NK-92 treated with Interleukin-12 subunit alpha and Interleukin-12 subunit beta, amount 100 ng/mL, for 24 hours (cell line): Measurements from ENCODE around the gene SLC38A8.

Experiments
- DNase-seq: peaks from one replicate; lab custom pipeline; 2025; lab: John Stamatoyannopoulos, UW

Gene SLC38A8

GRCh38 chr16:84048871-84049270 is 6.3 kb upstream of the SLC38A8 start:
- no peak for DNase-seq

DNA sequence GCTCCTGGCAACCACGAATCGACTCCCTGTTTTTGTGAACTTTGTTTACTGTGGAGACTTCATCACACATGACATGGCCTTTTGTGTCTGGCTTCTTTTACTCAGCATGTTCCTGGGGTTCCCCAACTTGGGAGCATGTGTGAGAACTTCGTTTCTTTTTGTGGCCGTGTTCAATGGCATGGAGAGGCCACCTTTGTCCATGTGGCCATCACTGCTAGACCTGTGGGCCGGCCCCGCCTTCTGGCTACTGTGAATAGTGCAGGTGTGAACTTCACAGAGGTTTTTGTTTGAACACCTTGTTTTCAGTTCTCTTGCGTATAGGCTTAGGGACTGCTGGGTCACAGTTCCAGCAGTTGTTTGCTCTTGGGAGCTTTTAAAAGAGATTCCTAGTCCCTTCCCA is 5.7 kb upstream of the SLC38A8 start:
- no peak for DNase-seq

- DNase-seq: no peak
Observed at GRCh38 chr16:84047626-84048025, 5.0 kb upstream of the SLC38A8 start.

GRCh38 chr16:84047206-84047605 is 4.6 kb upstream of the SLC38A8 start:
- DNase-seq: no peak

DNA sequence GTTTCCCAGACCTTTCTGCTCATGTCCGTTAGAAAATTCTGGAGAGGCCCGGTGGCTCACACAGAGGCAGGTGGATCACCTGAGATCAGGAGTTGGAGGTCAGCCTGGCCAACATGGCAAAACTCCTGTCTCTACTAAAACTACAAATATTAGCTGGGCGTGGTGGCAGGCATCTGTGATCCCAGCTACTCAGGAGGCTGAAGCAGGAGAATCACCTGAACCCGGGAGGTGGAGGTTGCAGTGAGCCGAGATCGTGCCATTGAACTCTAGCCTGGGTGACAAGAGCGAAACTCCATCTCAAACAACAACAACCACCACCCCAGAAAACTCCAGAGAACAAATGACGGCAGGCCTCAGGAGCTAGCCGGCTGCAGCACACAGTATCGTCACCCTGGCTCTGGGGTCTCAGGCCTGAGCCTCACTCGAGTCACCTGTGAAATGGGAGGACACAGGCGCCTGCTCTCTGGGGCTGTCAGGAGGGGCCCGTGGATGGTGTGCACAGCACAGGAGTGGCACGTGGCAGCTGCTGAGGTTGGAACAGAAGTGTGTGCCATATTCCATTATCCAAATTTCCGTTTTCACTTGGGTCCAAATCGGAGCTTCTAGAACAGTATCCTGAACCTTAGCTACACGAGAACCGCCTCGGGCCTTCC is 3.3 kb upstream of the SLC38A8 start:
- DNase-seq: no peak

DNA sequence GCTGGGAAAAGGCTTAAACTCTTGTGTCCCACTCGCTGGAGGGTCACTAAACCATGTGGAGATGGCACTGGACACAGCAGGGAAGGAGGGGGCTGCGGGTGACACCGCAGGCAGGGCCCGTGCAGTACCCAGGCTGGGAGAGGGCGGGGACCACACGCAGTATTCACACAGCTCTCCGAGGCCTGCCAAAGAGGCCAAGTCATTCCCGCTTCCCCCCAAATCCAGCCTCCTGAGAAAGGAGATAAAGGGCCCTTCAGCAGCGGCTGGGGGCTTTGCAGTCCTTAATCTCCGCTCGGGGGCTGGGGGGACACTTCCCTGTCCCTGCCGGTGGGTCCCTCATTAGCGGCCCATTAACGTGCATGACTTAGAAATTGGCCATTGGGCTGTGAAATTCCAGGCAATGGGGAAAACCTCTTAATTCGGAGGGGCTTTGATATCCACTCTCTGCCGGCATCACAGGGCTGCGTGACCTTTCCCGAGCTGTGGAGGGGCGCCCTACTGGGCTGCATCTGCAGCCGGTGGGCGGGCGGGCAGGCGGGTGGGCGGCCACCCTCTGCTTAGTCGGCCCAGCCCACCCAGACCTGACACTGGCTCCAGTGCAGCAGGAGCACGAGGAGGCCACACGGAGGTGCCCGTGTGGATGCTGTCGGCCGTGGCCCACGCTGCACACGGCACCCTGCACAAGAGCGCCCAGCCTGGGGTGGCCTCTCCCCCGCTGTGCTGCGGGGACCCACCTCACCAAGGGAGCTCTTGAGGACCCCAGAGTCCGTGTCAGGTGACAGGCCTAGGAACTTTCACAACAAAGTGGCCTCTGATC is 2.6 kb upstream of the SLC38A8 start:
- DNase-seq: no peak

GRCh38 chr16:84044118-84044488 is 1.5 kb upstream of the SLC38A8 start:
- DNase-seq: no peak

DNA sequence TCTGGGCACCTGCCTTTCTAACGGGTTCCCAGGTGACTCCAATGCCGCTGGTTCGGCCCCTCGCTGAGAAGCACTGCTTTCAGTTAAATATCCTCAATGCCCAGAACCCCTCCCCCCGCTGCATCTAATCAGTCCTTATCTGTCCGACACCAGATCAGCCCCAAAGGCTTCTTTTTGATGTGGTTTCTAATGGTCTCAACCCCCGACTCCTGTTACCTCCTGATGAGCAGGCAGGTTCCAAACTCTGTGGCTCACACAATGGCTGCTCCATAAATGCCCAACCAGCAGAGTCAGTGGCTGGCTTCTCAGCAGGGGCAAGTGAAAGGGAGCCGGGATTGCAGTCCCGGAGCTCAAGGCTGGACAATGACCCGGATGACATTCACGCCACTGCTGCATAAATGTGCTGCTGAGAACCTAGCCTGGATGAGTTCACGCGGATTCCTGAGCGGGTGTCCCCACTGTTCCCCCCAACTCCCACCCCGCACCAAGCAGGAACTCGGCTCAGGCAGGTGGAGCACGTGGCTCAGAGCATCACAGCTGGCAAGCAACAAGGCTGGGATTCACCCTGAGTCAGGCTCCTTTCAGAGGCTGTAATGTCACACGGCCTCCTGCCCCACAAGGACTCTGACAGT is 1.0 kb upstream of the SLC38A8 start:
- no peak for DNase-seq

DNA sequence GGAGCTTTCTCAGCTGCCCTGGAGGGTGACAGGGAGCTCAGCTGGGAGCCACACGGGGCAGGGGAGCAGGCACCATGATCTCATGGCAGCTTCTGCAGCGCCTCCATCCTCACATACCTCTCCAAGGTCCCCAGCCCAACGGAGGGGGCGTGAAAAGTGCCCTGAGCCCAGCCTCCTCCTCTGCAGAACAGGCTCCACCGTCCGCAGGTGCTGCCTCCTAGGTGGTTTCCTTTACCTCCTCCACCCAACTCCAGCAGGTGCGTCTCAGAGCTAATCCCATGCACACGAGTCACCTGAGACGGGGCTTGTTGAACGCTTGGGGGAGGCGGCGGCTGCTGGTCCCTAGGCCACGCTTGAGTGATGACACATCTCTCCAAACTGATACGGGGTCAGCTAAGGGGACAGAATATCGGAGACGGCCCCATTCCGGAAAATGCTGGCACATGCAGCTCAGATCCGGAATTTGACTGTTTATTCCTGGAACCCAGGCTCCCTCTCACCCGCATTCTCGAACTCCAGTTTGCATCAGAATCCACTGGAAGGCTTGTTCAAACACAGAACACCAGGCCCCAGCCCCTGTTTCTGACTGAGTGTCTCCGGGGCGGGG is 387 bp upstream of the SLC38A8 start:
- DNase-seq: no peak

DNA sequence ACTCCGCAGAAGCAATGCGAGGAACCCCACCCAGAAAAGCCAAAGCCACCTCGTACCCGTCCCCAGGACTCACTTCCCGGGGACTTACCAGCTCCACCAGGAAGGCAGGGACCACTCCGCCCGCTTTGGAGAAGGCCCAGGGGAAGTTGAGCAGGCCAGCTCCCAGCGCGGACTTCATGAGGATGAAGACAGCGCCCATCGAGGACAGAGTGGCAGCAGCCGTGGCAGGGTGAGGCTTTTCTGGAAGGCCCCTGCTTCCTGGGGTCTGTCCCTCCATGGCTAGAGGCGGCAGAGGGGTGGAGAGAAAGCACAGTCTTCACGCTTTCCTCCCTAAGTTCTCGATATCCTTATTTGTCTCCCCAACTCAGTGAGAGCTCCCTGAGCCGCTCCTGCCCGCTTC is 714 bp downstream of the SLC38A8 start:
- DNase-seq: no peak

DNA sequence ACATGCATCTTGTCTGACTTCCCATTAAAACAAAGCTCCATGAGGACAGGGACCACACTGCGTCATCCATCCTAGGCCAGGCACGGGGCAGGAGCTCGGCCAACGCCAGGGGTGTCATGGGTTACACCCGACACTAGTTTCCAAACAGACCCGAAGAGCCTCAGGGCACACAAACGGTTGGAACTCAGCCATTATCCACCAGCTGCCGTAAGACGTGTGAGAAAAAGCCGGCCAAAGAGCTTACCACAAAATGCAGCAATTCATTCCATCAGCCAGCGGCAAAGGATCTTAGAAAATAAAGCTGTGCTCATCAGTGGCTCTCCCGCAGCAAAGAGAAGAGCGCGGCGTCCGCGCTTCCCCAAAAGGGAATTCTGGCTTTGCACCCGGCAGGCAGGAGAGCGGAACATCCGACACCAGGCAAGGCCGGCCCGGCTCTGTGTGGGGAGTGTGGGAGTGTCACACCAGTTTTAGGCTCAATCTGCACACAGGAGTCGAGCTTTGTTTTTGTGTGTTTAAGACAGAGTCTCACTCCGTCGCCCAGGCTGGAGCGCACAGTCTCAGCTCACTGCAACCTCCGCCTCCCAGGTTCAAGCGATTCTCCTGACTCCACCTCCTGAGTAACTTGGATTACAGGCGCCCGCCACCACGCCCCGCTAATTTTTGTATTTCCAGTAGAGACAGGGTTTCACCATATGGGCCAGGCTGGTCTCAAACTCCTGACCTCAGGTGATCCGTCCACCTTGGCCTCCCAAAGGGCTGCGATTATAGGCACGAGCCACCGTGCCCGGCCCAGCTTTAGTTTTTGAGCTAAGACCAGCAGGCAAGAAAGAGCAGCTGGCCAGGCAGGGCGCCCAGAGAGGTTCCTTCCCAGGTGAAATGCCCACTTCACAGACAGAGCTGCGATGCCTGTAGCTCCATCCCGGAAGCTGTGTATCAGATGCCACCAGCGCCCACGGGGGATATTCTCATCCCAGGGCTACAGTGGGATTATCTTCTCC is 1.5 kb downstream of the SLC38A8 start:
- no peak for DNase-seq

- no peak for DNase-seq
Observed at GRCh38 chr16:84040226-84040822, 2.3 kb downstream of the SLC38A8 start.

DNA sequence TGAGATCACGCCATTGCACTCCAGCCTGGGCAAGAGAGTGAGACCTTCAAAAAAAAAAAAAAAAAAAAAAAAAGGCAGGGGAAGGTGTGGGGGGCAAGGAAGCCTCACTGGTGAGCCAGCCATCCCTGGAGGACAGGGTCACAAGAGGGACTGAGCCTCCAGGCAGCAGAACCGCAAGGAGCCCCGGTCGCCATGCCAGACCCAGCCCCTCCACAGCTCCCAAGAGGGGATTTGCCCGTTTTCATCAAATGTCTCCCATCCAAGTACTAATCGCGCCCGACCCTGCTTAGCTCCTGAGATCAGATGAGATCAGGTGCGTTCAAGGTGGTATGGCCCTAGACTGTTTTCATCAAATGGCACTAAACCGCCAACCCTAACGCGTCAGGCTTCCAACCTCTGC is 2.9 kb downstream of the SLC38A8 start:
- no peak for DNase-seq

DNA sequence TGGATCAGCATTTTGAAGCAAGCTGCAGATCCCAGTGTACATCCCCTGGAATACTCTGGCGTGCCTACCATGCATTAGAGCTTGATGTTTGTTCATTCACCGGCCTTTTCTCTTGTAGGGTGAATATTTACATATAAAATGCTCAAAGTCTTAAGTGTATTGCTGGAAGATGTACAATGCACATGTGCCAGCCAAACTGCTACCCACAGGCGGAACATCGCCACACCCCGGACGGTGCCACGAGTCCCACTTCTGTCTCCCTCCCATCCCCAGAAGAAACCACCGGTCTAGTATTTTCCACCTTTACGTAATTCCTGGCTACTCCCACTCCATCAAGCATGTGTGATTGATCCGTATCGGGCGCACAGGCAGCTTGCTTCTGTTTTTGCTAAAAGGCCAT is 4.1 kb downstream of the SLC38A8 start:
- DNase-seq: no peak

DNA sequence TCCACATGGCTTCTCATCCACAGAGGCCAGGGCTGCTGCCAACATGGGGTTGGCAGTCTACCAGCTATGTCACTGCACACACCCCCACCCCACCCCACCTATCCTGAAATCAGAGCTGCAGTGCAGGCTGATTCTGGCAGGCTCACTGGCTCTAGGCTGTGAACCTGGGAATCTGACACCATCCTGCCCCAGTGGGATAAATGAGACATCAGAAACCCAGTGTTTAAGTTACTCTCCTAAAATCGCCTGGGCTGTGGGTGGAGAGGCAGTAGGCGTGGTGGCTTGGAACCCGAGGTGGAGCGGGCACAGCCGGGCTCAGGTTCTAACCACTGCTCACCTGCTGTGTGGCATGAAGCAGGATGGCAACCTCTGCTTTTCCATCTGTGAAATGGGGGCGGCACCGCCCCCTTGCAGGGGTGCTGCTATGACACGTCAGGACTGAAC is 5.6 kb downstream of the SLC38A8 start:
- no peak for DNase-seq

- no peak for DNase-seq
Observed at GRCh38 chr16:84036131-84036530, 6.5 kb downstream of the SLC38A8 start.

DNA sequence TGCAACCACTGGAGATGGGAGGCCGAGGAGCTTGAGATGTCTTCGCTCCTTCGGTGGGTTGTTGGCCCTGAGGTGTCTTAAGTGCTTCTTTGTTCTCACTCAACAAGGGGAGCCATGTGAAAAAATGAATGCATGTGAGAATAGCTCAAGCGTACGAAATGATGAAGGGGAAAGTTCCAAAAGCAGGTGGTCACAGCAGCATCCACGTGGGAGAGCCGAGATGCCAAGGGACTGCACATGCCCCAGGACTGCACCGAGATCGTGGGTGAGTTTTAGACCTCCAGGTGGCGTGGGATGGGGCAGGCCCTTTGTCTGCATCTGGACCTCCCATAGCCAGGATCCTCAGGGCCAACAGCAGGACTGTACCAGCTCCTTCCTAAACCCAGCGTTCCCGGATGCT is 8.1 kb downstream of the SLC38A8 start:
- no peak for DNase-seq

GRCh38 chr16:84033251-84034195 is 9.1 kb downstream of the SLC38A8 start:
- DNase-seq: no peak

DNA sequence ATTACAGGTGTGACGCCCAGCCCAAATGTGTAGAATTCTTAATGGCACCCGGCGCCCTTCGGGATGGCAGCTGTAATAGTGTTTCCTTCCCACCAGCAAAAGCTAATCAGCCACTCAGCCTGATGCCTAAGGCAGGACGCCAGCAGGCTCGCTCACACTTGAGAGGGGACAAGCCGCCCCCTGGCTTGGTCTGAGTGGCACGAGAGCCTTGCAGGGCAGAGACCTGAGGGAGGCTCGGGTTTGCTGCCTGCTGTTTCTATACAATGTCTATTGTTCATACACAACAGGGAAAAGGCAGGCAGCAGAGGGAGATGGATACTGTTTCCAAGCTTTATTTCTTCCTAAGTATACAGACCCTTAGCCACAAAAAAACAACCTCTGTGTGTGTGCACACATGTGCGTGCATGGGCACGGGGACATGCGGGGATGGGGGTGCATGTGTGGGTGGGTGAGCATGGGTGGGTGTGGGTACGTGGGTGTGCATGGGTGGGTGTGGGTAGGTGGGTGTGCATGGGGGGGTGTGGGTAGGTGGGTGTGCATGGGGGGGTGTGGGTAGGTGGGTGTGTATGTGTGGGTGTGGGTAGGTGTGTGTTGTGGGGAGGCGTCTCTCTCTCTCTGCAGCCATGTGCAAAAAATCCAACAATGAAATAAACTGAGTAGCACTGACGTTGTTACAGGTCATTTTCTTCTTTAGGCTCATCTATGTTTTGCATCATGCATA is 10.0 kb downstream of the SLC38A8 start:
- DNase-seq: no peak
